K562 (cell line): ENCODE data around the gene ALDH16A1. TPM values are rescaled to one million over a fixed set of nuclear protein-coding genes. Genes with fewer than 3 reads are reported as not detected.

Experiments
- FOXA3 ChIP-seq, 2 experiments: fragments of 450-650 bp in 1 of 2; sonication (generic) in 1 of 2; formaldehyde crosslinking; IDR thresholded peaks in 1 of 2; conservative IDR thresholded peaks in 1 of 2; 2 replicates each; pipeline versions ENCODE4 v1.4.0 to v1.8.0; 2020 to 2022; ENCODE audit warnings: mild to moderate bottlenecking in 2 of 2, missing genetic modification reagents in 1 of 2
- ILK ChIP-seq: fragments of 450-650 bp; IDR thresholded peaks from 2 replicates; pipeline ENCODE4 v1.6.1; 2016; ENCODE audit warnings: missing genetic modification characterization, low read depth, mild to moderate bottlenecking, missing compliant biosample characterization, moderate library complexity, borderline replicate concordance
- KAT2B ChIP-seq: IDR thresholded peaks from one replicate; pipeline ENCODE4 v1.6.1; 2012; ENCODE audit warnings: low read depth, mild to moderate bottlenecking, control low read depth, inconsistent platforms, low read length, moderate library complexity
- MAZ ChIP-seq, 2 experiments: fragments of 450-650 bp in 1 of 2; sonication (generic) in 1 of 2; formaldehyde crosslinking; IDR thresholded peaks in 1 of 2; conservative IDR thresholded peaks in 1 of 2; 2 replicates each; pipeline versions ENCODE4 v1.4.0 to v1.5.0; 2020; ENCODE audit warnings: mild to moderate bottlenecking in 1 of 2, missing genetic modification reagents in 1 of 2
- NFE2L1 ChIP-seq: fragments of 450-650 bp; IDR thresholded peaks from 2 replicates; pipeline ENCODE4 v1.6.1; 2016; ENCODE audit warnings: missing genetic modification characterization, low read depth, mild to moderate bottlenecking, missing compliant biosample characterization, moderate library complexity, borderline replicate concordance
- POLR2AphosphoS5 ChIP-seq: IDR thresholded peaks from 2 replicates; pipeline ENCODE4 v1.6.1; 2011; ENCODE audit warnings: mild to moderate bottlenecking, low read depth, low read length, moderate library complexity; ENCODE audit not compliant: control insufficient read depth, insufficient read depth
- POLR2B ChIP-seq: fragments of 450-650 bp; IDR thresholded peaks from 2 replicates; pipeline ENCODE4 v1.6.1; 2018; ENCODE audit warnings: low read depth; ENCODE audit not compliant: partially characterized antibody
- SMARCC2 ChIP-seq: fragments of 450-650 bp; IDR thresholded peaks from 2 replicates; pipeline ENCODE4 v1.6.1; 2017; ENCODE audit warnings: antibody characterized with exemption, moderate library complexity, mild to moderate bottlenecking, low read depth
- ZFX ChIP-seq: sonication (generic); formaldehyde crosslinking; IDR thresholded peaks from 2 replicates; pipeline ENCODE4 v1.8.0; 2022; ENCODE audit warnings: mild to moderate bottlenecking, missing genetic modification reagents, moderate library complexity
- polyA plus RNA-seq, 8 experiments: library from polyadenylated mRNA; depleted of rRNA in 4 of 8; stranded (reverse) in 5 of 8; unstranded in 3 of 8; fragments of >200 nt; fragmentation: Nextera tagmentation in 2 of 8; fragmentation: Illumina TruSeq in 1 of 8; extraction: Ambion mirVana in 2 of 8; extraction: Trizol in 1 of 8; gene quantifications; 2 replicates each; pipeline versions ENCODE4 v1.2.1 to v1.2.3, GENCODE V29; 2011 to 2014; ENCODE audit warnings: inconsistent platforms in 1 of 8, missing spikeins in 1 of 8
- total RNA-seq, 7 experiments: library from RNA; depleted of rRNA in 6 of 7; stranded (reverse); fragments of >200 nt in 6 of 7; fragmentation: Illumina TruSeq in 2 of 7; extraction: Trizol in 2 of 7; gene quantifications; 2 replicates each; pipeline versions ENCODE4 v1.2.1 to v1.2.3, GENCODE V29; 2011 to 2021; ENCODE audit warnings: low replicate concordance in 1 of 7
- TF ChIP-seq, protein P1 (sequence below): fragments of 450-650 bp; IDR thresholded peaks from 2 replicates; pipeline ENCODE4 v1.6.1; 2018; ENCODE audit not compliant: partially characterized antibody
- TF ChIP-seq, protein P2 (sequence below): fragments of 200-400 bp; formaldehyde crosslinking; IDR thresholded peaks from 2 replicates; pipeline ENCODE4 v1.6.1; 2017; ENCODE audit warnings: mild to moderate bottlenecking, low read depth, low read length, moderate library complexity
- TF ChIP-seq, protein P3 (sequence below): sonication (generic); formaldehyde crosslinking; IDR thresholded peaks from 2 replicates; pipeline ENCODE4 v1.8.1; 2023; ENCODE audit warnings: missing genetic modification reagents, mild to moderate bottlenecking, borderline replicate concordance

The ALDH16A1 gene
- total and polyA plus RNA-seq, 9 of the 15 experiments (the other 6 are each of a cell fraction or from before 2014, with no cell fraction given): 2.2 to 52.2 (median 7.6) TPM

DNA sequence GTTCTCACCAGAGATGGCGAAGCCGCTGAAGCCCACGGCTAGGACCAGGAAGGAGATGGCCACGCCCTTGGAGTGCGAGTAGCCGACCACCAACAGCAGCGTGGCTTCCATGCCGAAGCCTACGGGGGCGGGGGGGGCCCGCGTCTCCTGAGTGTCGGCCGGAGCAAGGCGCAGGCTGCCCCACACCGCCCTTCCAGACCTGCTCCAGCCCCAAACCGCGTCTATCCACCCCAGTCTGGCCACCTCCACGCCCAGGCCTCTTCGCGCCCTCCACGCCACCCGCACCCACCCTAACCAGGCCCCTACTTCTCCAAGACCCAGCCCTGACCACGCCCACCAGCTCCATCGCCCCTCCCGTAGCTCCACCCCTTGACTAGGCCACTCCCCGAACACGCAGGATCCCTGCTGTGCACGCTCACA lies 21.7 kb upstream of the ALDH16A1 start (continued):
- TF ChIP-seq, protein P1, sequence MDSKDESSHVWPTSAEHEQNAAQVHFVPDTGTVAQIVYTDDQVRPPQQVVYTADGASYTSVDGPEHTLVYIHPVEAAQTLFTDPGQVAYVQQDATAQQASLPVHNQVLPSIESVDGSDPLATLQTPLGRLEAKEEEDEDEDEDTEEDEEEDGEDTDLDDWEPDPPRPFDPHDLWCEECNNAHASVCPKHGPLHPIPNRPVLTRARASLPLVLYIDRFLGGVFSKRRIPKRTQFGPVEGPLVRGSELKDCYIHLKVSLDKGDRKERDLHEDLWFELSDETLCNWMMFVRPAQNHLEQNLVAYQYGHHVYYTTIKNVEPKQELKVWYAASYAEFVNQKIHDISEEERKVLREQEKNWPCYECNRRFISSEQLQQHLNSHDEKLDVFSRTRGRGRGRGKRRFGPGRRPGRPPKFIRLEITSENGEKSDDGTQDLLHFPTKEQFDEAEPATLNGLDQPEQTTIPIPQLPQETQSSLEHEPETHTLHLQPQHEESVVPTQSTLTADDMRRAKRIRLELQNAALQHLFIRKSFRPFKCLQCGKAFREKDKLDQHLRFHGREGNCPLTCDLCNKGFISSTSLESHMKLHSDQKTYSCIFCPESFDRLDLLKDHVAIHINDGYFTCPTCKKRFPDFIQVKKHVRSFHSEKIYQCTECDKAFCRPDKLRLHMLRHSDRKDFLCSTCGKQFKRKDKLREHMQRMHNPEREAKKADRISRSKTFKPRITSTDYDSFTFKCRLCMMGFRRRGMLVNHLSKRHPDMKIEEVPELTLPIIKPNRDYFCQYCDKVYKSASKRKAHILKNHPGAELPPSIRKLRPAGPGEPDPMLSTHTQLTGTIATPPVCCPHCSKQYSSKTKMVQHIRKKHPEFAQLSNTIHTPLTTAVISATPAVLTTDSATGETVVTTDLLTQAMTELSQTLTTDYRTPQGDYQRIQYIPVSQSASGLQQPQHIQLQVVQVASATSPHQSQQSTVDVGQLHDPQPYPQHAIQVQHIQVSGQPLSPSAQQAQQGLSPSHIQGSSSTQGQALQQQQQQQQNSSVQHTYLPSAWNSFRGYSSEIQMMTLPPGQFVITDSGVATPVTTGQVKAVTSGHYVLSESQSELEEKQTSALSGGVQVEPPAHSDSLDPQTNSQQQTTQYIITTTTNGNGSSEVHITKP: peak; percentile 86
- TF ChIP-seq FOXA3 (CRISPR knock-in tag; conservative IDR thresholded peaks at IDR 0.05 in 1 of 2, IDR thresholded peaks at IDR 0.05 in 1 of 2) (no peak), ZFX (CRISPR knock-in tag) (peak; percentile 43), POLR2B (peak; percentile 63), KAT2B (no peak), ILK (no peak), POLR2AphosphoS5 (0 out of 2 replicates have a peak, but pooled peaks have one; percentile 31), NFE2L1 (tag) (no peak), MAZ (CRISPR knock-in tag; conservative IDR thresholded peaks at IDR 0.05 in 1 of 2, IDR thresholded peaks at IDR 0.05 in 1 of 2) (peak in 1 of 2 experiments; percentile 23; a peak in 1 of 4 replicates), SMARCC2 (no peak)
- TF ChIP-seq, protein P2, sequence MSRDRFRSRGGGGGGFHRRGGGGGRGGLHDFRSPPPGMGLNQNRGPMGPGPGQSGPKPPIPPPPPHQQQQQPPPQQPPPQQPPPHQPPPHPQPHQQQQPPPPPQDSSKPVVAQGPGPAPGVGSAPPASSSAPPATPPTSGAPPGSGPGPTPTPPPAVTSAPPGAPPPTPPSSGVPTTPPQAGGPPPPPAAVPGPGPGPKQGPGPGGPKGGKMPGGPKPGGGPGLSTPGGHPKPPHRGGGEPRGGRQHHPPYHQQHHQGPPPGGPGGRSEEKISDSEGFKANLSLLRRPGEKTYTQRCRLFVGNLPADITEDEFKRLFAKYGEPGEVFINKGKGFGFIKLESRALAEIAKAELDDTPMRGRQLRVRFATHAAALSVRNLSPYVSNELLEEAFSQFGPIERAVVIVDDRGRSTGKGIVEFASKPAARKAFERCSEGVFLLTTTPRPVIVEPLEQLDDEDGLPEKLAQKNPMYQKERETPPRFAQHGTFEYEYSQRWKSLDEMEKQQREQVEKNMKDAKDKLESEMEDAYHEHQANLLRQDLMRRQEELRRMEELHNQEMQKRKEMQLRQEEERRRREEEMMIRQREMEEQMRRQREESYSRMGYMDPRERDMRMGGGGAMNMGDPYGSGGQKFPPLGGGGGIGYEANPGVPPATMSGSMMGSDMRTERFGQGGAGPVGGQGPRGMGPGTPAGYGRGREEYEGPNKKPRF: no peak
- TF ChIP-seq, protein P3, sequence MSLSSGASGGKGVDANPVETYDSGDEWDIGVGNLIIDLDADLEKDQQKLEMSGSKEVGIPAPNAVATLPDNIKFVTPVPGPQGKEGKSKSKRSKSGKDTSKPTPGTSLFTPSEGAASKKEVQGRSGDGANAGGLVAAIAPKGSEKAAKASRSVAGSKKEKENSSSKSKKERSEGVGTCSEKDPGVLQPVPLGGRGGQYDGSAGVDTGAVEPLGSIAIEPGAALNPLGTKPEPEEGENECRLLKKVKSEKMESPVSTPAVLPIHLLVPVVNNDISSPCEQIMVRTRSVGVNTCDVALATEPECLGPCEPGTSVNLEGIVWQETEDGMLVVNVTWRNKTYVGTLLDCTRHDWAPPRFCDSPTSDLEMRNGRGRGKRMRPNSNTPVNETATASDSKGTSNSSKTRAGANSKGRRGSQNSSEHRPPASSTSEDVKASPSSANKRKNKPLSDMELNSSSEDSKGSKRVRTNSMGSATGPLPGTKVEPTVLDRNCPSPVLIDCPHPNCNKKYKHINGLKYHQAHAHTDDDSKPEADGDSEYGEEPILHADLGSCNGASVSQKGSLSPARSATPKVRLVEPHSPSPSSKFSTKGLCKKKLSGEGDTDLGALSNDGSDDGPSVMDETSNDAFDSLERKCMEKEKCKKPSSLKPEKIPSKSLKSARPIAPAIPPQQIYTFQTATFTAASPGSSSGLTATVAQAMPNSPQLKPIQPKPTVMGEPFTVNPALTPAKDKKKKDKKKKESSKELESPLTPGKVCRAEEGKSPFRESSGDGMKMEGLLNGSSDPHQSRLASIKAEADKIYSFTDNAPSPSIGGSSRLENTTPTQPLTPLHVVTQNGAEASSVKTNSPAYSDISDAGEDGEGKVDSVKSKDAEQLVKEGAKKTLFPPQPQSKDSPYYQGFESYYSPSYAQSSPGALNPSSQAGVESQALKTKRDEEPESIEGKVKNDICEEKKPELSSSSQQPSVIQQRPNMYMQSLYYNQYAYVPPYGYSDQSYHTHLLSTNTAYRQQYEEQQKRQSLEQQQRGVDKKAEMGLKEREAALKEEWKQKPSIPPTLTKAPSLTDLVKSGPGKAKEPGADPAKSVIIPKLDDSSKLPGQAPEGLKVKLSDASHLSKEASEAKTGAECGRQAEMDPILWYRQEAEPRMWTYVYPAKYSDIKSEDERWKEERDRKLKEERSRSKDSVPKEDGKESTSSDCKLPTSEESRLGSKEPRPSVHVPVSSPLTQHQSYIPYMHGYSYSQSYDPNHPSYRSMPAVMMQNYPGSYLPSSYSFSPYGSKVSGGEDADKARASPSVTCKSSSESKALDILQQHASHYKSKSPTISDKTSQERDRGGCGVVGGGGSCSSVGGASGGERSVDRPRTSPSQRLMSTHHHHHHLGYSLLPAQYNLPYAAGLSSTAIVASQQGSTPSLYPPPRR: no peak
- TF ChIP-seq, all 486 proteins: peak for 38
